Globus pallidus (tissue), 1 donor: ENCODE measurements around the gene KISS1R.
A peak's percentile ranks its signal among the peaks of the same experiment; 100 is the strongest.

ENCODE experiments used
- DNase-seq: peaks from one replicate; pipeline ENCODE4 v3.0.0-alpha.2; 2015; ENCODE audit warnings: low spot score

KISS1R gene

GRCh38 chr19:900302-901111 lies 16.6 kb upstream of the KISS1R start:
- no peak for DNase-seq

GRCh38 chr19:901216-902092 lies 15.7 kb upstream of the KISS1R start:
- no peak for DNase-seq

GRCh38 chr19:902093-902370 lies 15.1 kb upstream of the KISS1R start:
- DNase-seq = no peak

GRCh38 chr19:902446-903226 lies 14.5 kb upstream of the KISS1R start:
- no peak for DNase-seq

GRCh38 chr19:903266-903797 lies 13.8 kb upstream of the KISS1R start:
- no peak for DNase-seq

- DNase-seq = no peak
These were observed 12.6 kb upstream of the KISS1R start for GRCh38 chr19:904545-904944.

- DNase-seq = no peak
These were observed 10.7 kb upstream of the KISS1R start for GRCh38 chr19:906480-906879.

- no peak for DNase-seq
These were observed 9.8 kb upstream of the KISS1R start for GRCh38 chr19:907183-907853.

GRCh38 chr19:911197-912033 lies 5.7 kb upstream of the KISS1R start:
- DNase-seq = no peak

GRCh38 chr19:912181-913079 lies 4.7 kb upstream of the KISS1R start:
- DNase-seq = no peak

GRCh38 chr19:913080-913748 lies 3.9 kb upstream of the KISS1R start, which contains the start of gene R3HDM4:
Gene R3HDM4, minus strand, starts transcription at chr19:913219. Its CDS starts 62 bp downstream, at chr19:913157.
- peak; percentile 54 for DNase-seq

- DNase-seq = no peak
These were observed 349 bp upstream of the KISS1R start for GRCh38 chr19:916645-917322.

- DNase-seq = no peak
These were observed 962 bp downstream of the KISS1R start for GRCh38 chr19:918152-918437.

- DNase-seq = no peak
These were observed 1.5 kb downstream of the KISS1R start for GRCh38 chr19:918481-919198.

- no peak for DNase-seq
These were observed 2.3 kb downstream of the KISS1R start for GRCh38 chr19:919199-920050.

GRCh38 chr19:920051-920864 lies 3.1 kb downstream of the KISS1R start:
- no peak for DNase-seq
